Fibroblast of the aortic adventitia (primary cell): ENCODE measurements around the gene ZCWPW1. TPM values are rescaled to one million over a fixed set of nuclear protein-coding genes. Genes with fewer than 3 reads are reported as not detected.
"Not testable (repeated sequence)": the region's sequence is repeated elsewhere in the genome, so short reads cannot be mapped to it uniquely, and the experiment has no call there.

Source experiments
- DNase-seq: peaks from one replicate; pipeline ENCODE4 v3.0.0-alpha.2; 2010; ENCODE audit warnings: low read depth
- H3K4me3 ChIP-seq: 2 replicates; pipeline ENCODE4 v1.5.1; 2011; ENCODE audit warnings: low read depth, mild to moderate bottlenecking, control low read depth, low read length, moderate library complexity
- CTCF ChIP-seq: IDR thresholded peaks from 2 replicates; pipeline ENCODE4 v1.5.1; 2011; ENCODE audit warnings: mild to moderate bottlenecking, low read length, control low read depth, inconsistent platforms; ENCODE audit not compliant: insufficient read depth
- total RNA-seq: library from RNA; depleted of rRNA; stranded (reverse); fragments of >200 nt; gene quantifications from 2 replicates; pipeline ENCODE4 v1.2.3, GENCODE V29; 2012; ENCODE audit warnings: low replicate concordance

The ZCWPW1 gene
- total RNA-seq, 1 donor, result 2.4 TPM

GRCh38 chr7:100441641-100442535, 13.4 kb upstream of the ZCWPW1 start:
- no peak overlapping the region for H3K4me3 ChIP-seq
- DNase-seq, result no peak
- no peak for TF ChIP-seq CTCF

- not testable (repeated sequence) for DNase-seq, H3K4me3 ChIP-seq
Measured at GRCh38 chr7:100439244-100439643, 10.7 kb upstream of the ZCWPW1 start.

DNA sequence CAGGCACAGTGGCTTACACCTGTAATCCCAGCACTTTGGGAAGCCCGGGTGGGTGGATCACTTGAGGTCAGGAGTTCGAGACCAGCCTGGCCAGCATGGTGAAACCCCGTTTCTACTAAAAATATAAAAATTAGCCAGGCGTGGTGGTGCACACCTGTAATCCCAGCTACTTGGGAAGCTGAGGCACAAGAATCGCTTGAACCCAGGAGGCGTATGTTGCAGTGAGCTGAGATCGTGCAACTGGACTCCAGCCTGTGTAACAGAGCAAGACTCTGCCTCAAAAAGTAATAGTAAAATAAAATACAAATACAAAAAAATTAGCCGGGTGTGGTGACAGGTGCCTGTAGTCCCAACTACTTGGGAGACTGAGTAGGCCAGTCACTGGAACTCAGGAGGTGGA, 10.2 kb upstream of the ZCWPW1 start:
- not testable (repeated sequence) for DNase-seq, H3K4me3 ChIP-seq

- no peak for TF ChIP-seq CTCF
- H3K4me3 ChIP-seq, result no peak overlapping the region
- no peak for DNase-seq
Measured at GRCh38 chr7:100438172-100438571, 9.7 kb upstream of the ZCWPW1 start.

DNA sequence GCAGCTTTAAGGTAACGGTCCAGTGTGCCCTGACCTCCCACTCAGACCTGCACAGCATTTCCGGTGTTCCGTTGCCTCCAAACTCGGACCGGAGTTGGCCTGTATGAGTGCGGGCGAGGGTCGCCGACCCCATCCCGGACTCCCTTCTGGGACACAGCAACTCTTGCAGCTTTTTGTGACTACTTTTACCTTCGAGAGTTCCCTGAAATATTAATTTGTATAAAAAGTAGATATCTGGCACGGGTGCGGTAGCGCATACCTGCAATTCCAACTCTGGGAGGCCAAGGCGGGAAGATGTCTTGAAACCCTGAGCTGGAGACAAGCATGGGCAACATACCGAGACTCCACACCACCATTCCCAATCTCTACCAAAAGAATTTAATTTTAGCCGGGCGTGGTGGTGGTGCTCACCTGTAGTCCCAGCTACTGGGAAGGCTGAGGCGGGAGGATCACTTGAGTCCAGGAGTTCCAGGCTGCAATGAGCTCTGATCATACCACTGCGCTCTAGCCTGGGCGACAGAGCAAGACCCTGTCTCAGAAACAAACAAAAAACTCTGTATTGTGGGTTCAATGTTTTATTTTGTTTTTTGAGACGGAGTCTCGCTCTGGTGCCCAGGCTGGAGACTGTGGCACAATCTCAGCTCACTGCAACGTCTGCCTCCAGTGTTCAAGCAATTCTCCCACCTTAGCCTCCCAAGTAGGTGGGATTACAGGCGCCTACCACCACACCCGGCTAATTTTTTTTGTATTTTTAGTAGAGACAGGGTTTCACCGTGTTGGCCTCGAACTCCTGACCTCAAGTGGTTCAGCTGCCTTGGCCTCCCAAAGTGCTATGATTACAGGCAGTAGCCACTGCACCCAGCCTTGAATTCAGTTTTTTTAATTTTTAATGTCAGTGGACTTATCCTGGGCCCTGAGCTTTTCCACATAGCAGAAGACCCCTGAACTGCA, 8.9 kb upstream of the ZCWPW1 start:
- DNase-seq, result no peak
- TF ChIP-seq CTCF, result no peak
- H3K4me3 ChIP-seq, result no peak overlapping the region

DNA sequence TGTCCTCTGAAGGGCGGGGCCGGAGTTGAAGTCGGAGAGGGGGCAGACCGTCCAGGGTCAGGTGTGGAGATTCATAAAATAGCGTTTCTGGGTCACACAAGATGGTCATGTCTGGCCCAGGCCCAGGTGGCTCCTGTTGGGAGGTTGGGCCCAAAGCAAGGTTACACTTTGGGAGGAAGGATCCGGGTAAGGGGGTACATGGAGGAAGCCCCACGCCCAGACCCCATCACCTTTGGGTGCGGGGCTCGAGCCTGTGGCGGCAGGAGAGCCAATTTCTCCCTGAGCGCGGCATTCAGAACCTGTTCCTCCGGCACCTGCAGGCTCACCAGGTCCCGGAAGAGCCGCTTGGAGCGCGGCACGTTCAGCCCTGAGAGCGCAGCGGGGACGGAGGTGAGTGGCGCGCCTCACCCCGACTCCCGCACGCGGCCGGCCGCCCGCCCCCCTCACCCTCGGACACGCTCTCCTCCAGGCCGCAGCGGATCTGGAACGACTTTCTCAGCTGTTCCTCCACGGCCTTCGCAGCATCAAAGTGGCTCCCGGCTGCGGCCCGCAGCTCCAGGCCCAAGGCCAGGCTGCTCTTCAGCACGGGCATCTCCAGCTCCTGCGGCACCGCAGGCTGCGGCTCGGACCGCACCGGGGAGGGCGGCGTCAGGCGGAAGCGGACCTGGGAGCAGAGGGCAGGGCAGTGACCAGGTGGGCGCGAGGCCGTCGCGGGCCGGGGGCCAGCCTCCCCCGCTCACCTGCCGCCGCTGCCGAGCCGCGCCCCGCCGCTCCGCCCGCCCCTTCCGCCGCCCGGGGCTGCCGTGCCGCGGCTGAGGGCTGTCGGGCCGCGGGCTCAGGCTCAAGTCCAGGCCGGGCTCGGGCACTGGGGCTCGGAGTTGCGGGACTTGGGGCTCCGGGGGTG, 7.2 kb upstream of the ZCWPW1 start:
- DNase-seq, result no peak
- TF ChIP-seq CTCF, result no peak
- peak overlapping the region; percentile 89 for H3K4me3 ChIP-seq
